HG03196 (cell line): ENCODE results near the gene IGHMBP2.

Source experiments
- ATAC-seq: cut with Tn5 transposase; IDR thresholded peaks from one replicate; pipeline ENCODE4 v1.9.1; 2021; ENCODE audit not compliant: unreplicated experiment

The IGHMBP2 gene

GRCh38 chr11:68890490-68891231, 13.0 kb upstream of the IGHMBP2 start:
- ATAC-seq, result no peak

- ATAC-seq, result no peak
These were observed 12.2 kb upstream of the IGHMBP2 start for GRCh38 chr11:68891351-68891948.

- no peak for ATAC-seq
These were observed 11.1 kb upstream of the IGHMBP2 start for GRCh38 chr11:68892576-68892975.

- ATAC-seq, result no peak
These were observed 10.4 kb upstream of the IGHMBP2 start for GRCh38 chr11:68893282-68893681.

- no peak for ATAC-seq
These were observed 7.3 kb upstream of the IGHMBP2 start for GRCh38 chr11:68896171-68896959.

- ATAC-seq, result no peak
These were observed 6.2 kb upstream of the IGHMBP2 start for GRCh38 chr11:68897441-68897840.

- no peak for ATAC-seq
These were observed 2.8 kb upstream of the IGHMBP2 start for GRCh38 chr11:68900835-68901381.

GRCh38 chr11:68904248-68904847, 657 bp downstream of the IGHMBP2 start:
- no peak for ATAC-seq

- no peak for ATAC-seq
These were observed 2.0 kb downstream of the IGHMBP2 start for GRCh38 chr11:68905421-68906360.

- ATAC-seq, result no peak
These were observed 4.6 kb downstream of the IGHMBP2 start for GRCh38 chr11:68908273-68908672.

- ATAC-seq, result no peak
These were observed 7.3 kb downstream of the IGHMBP2 start for GRCh38 chr11:68910965-68911364.

- no peak for ATAC-seq
These were observed 8.0 kb downstream of the IGHMBP2 start for GRCh38 chr11:68911731-68912130.

- ATAC-seq, result no peak
These were observed 8.6 kb downstream of the IGHMBP2 start for GRCh38 chr11:68912254-68912653.

GRCh38 chr11:68913188-68913587, 9.5 kb downstream of the IGHMBP2 start:
- no peak for ATAC-seq

- no peak for ATAC-seq
These were observed 11.1 kb downstream of the IGHMBP2 start for GRCh38 chr11:68914761-68915160.

- no peak for ATAC-seq
These were observed 12.7 kb downstream of the IGHMBP2 start for GRCh38 chr11:68916439-68916838.

GRCh38 chr11:68923614-68924013, 19.9 kb downstream of the IGHMBP2 start:
- no peak for ATAC-seq

- ATAC-seq, result no peak
These were observed 20.6 kb downstream of the IGHMBP2 start for GRCh38 chr11:68924073-68924925.

GRCh38 chr11:68925611-68926010, 21.9 kb downstream of the IGHMBP2 start:
- ATAC-seq, result no peak
